GM12892 (cell line): ENCODE results near the gene RAB33B. TPM values are rescaled to one million over a fixed set of nuclear protein-coding genes. Genes with fewer than 3 reads are reported as not detected.
"Not testable (repeated sequence)": the region's sequence is repeated elsewhere in the genome, so short reads cannot be mapped to it uniquely, and the experiment has no call there.

Experiments
- DNase-seq: peaks from one replicate; pipeline ENCODE4 v3.0.0; 2011; ENCODE audit not compliant: insufficient read length
- FAIRE-seq: peaks from 2 replicates; lab custom pipeline; 2011; peaks lifted over from hg19 to GRCh38; lab: Jason Lieb, UNC
- POLR2A ChIP-seq: IDR thresholded peaks from 2 replicates; pipeline ENCODE4 v1.6.1; 2011; ENCODE audit warnings: low read depth, low read length, control low read depth
- POLR2AphosphoS5 ChIP-seq: IDR thresholded peaks from 2 replicates; pipeline ENCODE4 v1.6.1; 2011; ENCODE audit warnings: low read depth, low read length, control low read depth
- TAF1 ChIP-seq: IDR thresholded peaks from 2 replicates; pipeline ENCODE4 v1.6.1; 2011; ENCODE audit warnings: low read depth, mild to moderate bottlenecking, control low read depth, low read length, borderline replicate concordance
- polyA plus RNA-seq: library from polyadenylated mRNA; unstranded; fragments of >200 nt; gene quantifications from one replicate; pipeline ENCODE4 v1.2.1, GENCODE V29; 2012; ENCODE audit warnings: missing spikeins, inconsistent platforms; ENCODE audit not compliant: missing spikeins

Gene RAB33B
- 4.8 TPM for polyA plus RNA-seq

GRCh38 chr4:139454111-139455045, at the start of gene RAB33B:
Gene RAB33B, plus strand, starts transcription at chr4:139454121. Its CDS starts 75 bp downstream, at chr4:139454196.
- no peak for DNase-seq
- FAIRE-seq: no peak
- TF ChIP-seq TAF1 (no peak), POLR2AphosphoS5 (no peak), POLR2A (no peak; the same call in 1 of the 2 replicates)

- TF ChIP-seq TAF1: no peak
- TF ChIP-seq POLR2A: no peak
- TF ChIP-seq POLR2AphosphoS5: no peak
- FAIRE-seq (no peak), DNase-seq (no peak)
Measured at GRCh38 chr4:139410312-139410711, 43.6 kb upstream of the RAB33B start.

GRCh38 chr4:139414671-139415210, 39.2 kb upstream of the RAB33B start:
- not testable (repeated sequence) for DNase-seq, FAIRE-seq

- TF ChIP-seq POLR2AphosphoS5 (no peak), POLR2A (no peak), TAF1 (no peak)
- no peak for FAIRE-seq
- DNase-seq: no peak
Measured at GRCh38 chr4:139416073-139416673, 37.7 kb upstream of the RAB33B start.

- FAIRE-seq (no peak), DNase-seq (no peak)
- no peak for TF ChIP-seq POLR2AphosphoS5
- TF ChIP-seq TAF1: no peak
- no peak for TF ChIP-seq POLR2A
Measured at GRCh38 chr4:139419388-139419914, 34.5 kb upstream of the RAB33B start.

GRCh38 chr4:139420652-139421051, 33.3 kb upstream of the RAB33B start:
- no peak for TF ChIP-seq POLR2A
- FAIRE-seq: no peak

GRCh38 chr4:139436122-139436521, 17.8 kb upstream of the RAB33B start:
- no peak for DNase-seq
- no peak for FAIRE-seq
- TF ChIP-seq POLR2AphosphoS5: no peak
- no peak for TF ChIP-seq TAF1
- TF ChIP-seq POLR2A: no peak

More at GRCh38 chr4:139420652-139421051, 33.3 kb upstream of the RAB33B start:
- no peak for DNase-seq

- FAIRE-seq (no peak), DNase-seq (no peak)
- no peak for TF ChIP-seq POLR2AphosphoS5
- no peak for TF ChIP-seq TAF1
- TF ChIP-seq POLR2A: no peak
Measured at GRCh38 chr4:139438141-139438540, 15.8 kb upstream of the RAB33B start.

GRCh38 chr4:139441029-139441428, 12.9 kb upstream of the RAB33B start:
- FAIRE-seq (no peak), DNase-seq (no peak)
- TF ChIP-seq POLR2A: no peak

GRCh38 chr4:139443661-139444060, 10.3 kb upstream of the RAB33B start:
- no peak for FAIRE-seq

GRCh38 chr4:139444881-139445280, 9.0 kb upstream of the RAB33B start:
- FAIRE-seq, DNase-seq: not testable (repeated sequence)

More at GRCh38 chr4:139443661-139444060, 10.3 kb upstream of the RAB33B start:
- TF ChIP-seq POLR2AphosphoS5 (no peak), POLR2A (no peak), TAF1 (no peak)
- DNase-seq: no peak

GRCh38 chr4:139447078-139447477, 6.8 kb upstream of the RAB33B start:
- not testable (repeated sequence) for FAIRE-seq, DNase-seq
